HepG2 (cell line): ENCODE measurements around the gene NFAT5. TPM values are rescaled to one million over a fixed set of nuclear protein-coding genes. Genes with fewer than 3 reads are reported as not detected.
A peak's percentile ranks its signal among the peaks of the same experiment; 100 is the strongest.

Source experiments
- ATAC-seq: fragments of 200-7000 bp; cut with Tn5 transposase; 3 replicates; pipeline ENCODE4 v1.9.1; 2020; ENCODE audit warnings: mild to moderate bottlenecking, moderate library complexity
- BruUV-seq: library from RNA; stranded (reverse); fragments of 400-500 nt; replicated peaks from 2 replicates; lab custom pipeline; 2021; lab: Mats Ljungman, UMichigan
- CTCF ChIA-PET: fragments of 300-600 bp; formaldehyde crosslinking; extraction: SDS; loops from one replicate; lab custom pipeline; 2021; ENCODE audit warnings: low total read pairs, inconsistent platforms, low intra/inter-chr PET ratio; lab: Yijun Ruan, JAX
- POLR2A ChIA-PET: fragments of 350-600 bp; sonication (Branson Sonifier 250); formaldehyde crosslinking; loops from one replicate; lab custom pipeline; 2020; ENCODE audit warnings: antibody characterized with exemption, inconsistent platforms; lab: Yijun Ruan, JAX
- DNase-seq: peaks from one replicate; pipeline ENCODE4 v3.0.0-alpha.2; 2015; ENCODE audit warnings: low spot score
- FAIRE-seq: peaks from 3 replicates; lab custom pipeline; 2011; peaks lifted over from hg19 to GRCh38; lab: Jason Lieb, UNC
- H2AFZ ChIP-seq: one replicate; pipeline ENCODE4 v1.6.1; 2011; ENCODE audit warnings: low read length, inconsistent platforms
- H3K27ac ChIP-seq: fragments of 300-600 bp; 3 replicates; pipeline ENCODE4 v1.8.0; 2011; ENCODE audit warnings: mixed run types, mild to moderate bottlenecking, mixed read lengths, low read length, inconsistent platforms; ENCODE audit not compliant: insufficient read depth; ENCODE audit errors: extremely low read length
- H3K27me3 ChIP-seq, 2 experiments: fragments of 200-600 bp in 1 of 2; 2 replicates in 1 of 2; 3 replicates in 1 of 2; pipeline versions ENCODE4 v1.6.0 to v1.8.0; 2011; ENCODE audit warnings: low read length in 2 of 2, mild to moderate bottlenecking in 2 of 2, moderate library complexity in 2 of 2, inconsistent platforms in 1 of 2; ENCODE audit not compliant: insufficient read depth in 2 of 2, control insufficient read depth in 1 of 2
- H3K36me3 ChIP-seq, 2 experiments: fragments of 200-600 bp in 1 of 2; replicated peaks in 1 of 2; 2 replicates in 1 of 2; 3 replicates in 1 of 2; pipeline versions ENCODE4 v1.5.1 to v1.8.0; 2011; ENCODE audit warnings: low read length in 2 of 2, inconsistent platforms in 1 of 2; ENCODE audit not compliant: insufficient read depth in 2 of 2, control insufficient read depth in 1 of 2
- H3K4me1 ChIP-seq: 2 replicates; pipeline ENCODE4 v1.5.1; 2012; ENCODE audit warnings: low read length, inconsistent platforms; ENCODE audit not compliant: insufficient read depth
- H3K4me2 ChIP-seq: 2 replicates; pipeline ENCODE4 v1.6.0; 2011; ENCODE audit warnings: low read depth, low read length, inconsistent platforms
- H3K4me3 ChIP-seq, 3 experiments: fragments of 200-600 bp in 1 of 3; sonication (generic), shearing (Covaris generic) in 1 of 3; replicated peaks in 1 of 3; 2 replicates each; pipeline ENCODE4 v1.5.1; 2011 to 2016; ENCODE audit warnings: low read length in 3 of 3, inconsistent platforms in 2 of 3, low read depth in 2 of 3, mild to moderate bottlenecking in 2 of 3, control low read depth in 1 of 3, mixed read lengths in 1 of 3; ENCODE audit not compliant: insufficient read depth in 1 of 3
- H3K79me2 ChIP-seq: one replicate; pipeline ENCODE4 v1.6.1; 2011; ENCODE audit warnings: low read length, inconsistent platforms; ENCODE audit not compliant: insufficient read depth
- H3K9ac ChIP-seq: 2 replicates; pipeline ENCODE4 v1.6.0; 2011; ENCODE audit warnings: mild to moderate bottlenecking, low read depth, low read length, inconsistent platforms; ENCODE audit not compliant: insufficient read depth
- H3K9me3 ChIP-seq: 2 replicates; pipeline ENCODE4 v1.5.1; 2012; ENCODE audit warnings: mild to moderate bottlenecking, low read length
- H4K20me1 ChIP-seq: 2 replicates; pipeline ENCODE4 v1.6.0; 2011; ENCODE audit warnings: inconsistent platforms, mild to moderate bottlenecking, low read length, moderate library complexity; ENCODE audit not compliant: insufficient read depth
- CEBPZ ChIP-seq: IDR thresholded peaks from 2 replicates; pipeline ENCODE4 v1.6.1; 2012; ENCODE audit warnings: low read length, improper control_type of control experiment
- HES4 ChIP-seq: sonication (generic); formaldehyde crosslinking; IDR thresholded peaks from 2 replicates; pipeline ENCODE4 v1.9.0; 2021; ENCODE audit warnings: mild to moderate bottlenecking, missing genetic modification reagents, borderline replicate concordance
- HMGXB4 ChIP-seq, 2 experiments: sonication (generic) in 1 of 2; formaldehyde crosslinking in 1 of 2; IDR thresholded peaks; 2 replicates each; pipeline versions ENCODE4 v1.4.0 to v1.6.1; 2018 to 2020; ENCODE audit warnings: missing genetic modification reagents in 2 of 2, borderline replicate concordance in 1 of 2, low read depth in 1 of 2, mild to moderate bottlenecking in 1 of 2, missing biosample characterization in 1 of 2
- KMT2B ChIP-seq: IDR thresholded peaks from 2 replicates; pipeline ENCODE4 v1.6.1; 2016; ENCODE audit warnings: missing genetic modification reagents, missing compliant biosample characterization
- SMARCE1 ChIP-seq: fragments of 450-650 bp; IDR thresholded peaks from 2 replicates; pipeline ENCODE4 v1.6.1; 2017; ENCODE audit warnings: borderline replicate concordance
- TBX2 ChIP-seq: sonication (generic); formaldehyde crosslinking; IDR thresholded peaks from 2 replicates; pipeline ENCODE4 v1.5.0; 2020; ENCODE audit warnings: missing genetic modification reagents, mild to moderate bottlenecking, borderline replicate concordance
- TFAP4 ChIP-seq: sonication (generic); IDR thresholded peaks from 2 replicates; pipeline ENCODE4 v1.6.1; 2016; ENCODE audit warnings: low read depth, borderline replicate concordance
- YY1 ChIP-seq: IDR thresholded peaks from 2 replicates; pipeline ENCODE4 v1.6.1; 2011; ENCODE audit warnings: low read length, low read depth, moderate library complexity, mild to moderate bottlenecking; ENCODE audit not compliant: insufficient read depth, insufficient replicate concordance
- ZFP36 ChIP-seq: fragments of 150-350 bp; IDR thresholded peaks from 2 replicates; pipeline ENCODE4 v1.6.1; 2018; ENCODE audit warnings: borderline replicate concordance, low read length, low read depth; ENCODE audit not compliant: partially characterized antibody
- ZNF263 ChIP-seq: sonication (generic); formaldehyde crosslinking; IDR thresholded peaks from 2 replicates; pipeline ENCODE4 v1.4.0; 2020; ENCODE audit warnings: missing genetic modification reagents
- ZNF543 ChIP-seq: sonication (generic); formaldehyde crosslinking; IDR thresholded peaks from 2 replicates; pipeline ENCODE4 v1.4.0; 2020; ENCODE audit warnings: mild to moderate bottlenecking, missing genetic modification reagents
- ZNF784 ChIP-seq: sonication (generic); formaldehyde crosslinking; IDR thresholded peaks from 2 replicates; pipeline ENCODE4 v1.5.1; 2020; ENCODE audit warnings: missing genetic modification reagents, mild to moderate bottlenecking, borderline replicate concordance
- ZSCAN31 ChIP-seq: sonication (generic); formaldehyde crosslinking; IDR thresholded peaks from 2 replicates; pipeline ENCODE4 v1.5.0; 2020; ENCODE audit warnings: low read depth, mild to moderate bottlenecking, missing genetic modification reagents
- WGBS: methylation state at CpG from one replicate; pipeline ENCODE4 v1.1.6; 2017; ENCODE audit warnings: low lambda C conversion rate; 5-methylcytosine and 5-hydroxymethylcytosine counted together
- in situ Hi-C: cut with HindIII; loops from 2 replicates; pipeline ENCODE4 v1.10.0; 2017; ENCODE audit warnings: low pct_unique_long_range_greater_than_20kb; ENCODE audit not compliant: extremely low pct_ligation_motif_present
- intact Hi-C: fragments of 100-400 bp; cut with micrococcal nuclease; formaldehyde crosslinking; loops from one replicate; pipeline ENCODE4 v1.10.0; 2022; ENCODE audit not compliant: unreplicated experiment
- polyA plus RNA-seq, 8 experiments: library from polyadenylated mRNA; depleted of rRNA in 3 of 8; stranded (reverse) in 7 of 8; unstranded in 1 of 8; fragments of >200 nt; fragmentation: Illumina TruSeq in 4 of 8; extraction: Trizol in 4 of 8; gene quantifications; 2 replicates each; pipeline versions ENCODE4 v1.2.1 to v1.2.3, GENCODE V29; 2011 to 2016; ENCODE audit warnings: low read depth in 4 of 8, missing spikeins in 1 of 8, mixed read lengths in 1 of 8; ENCODE audit not compliant: insufficient read depth in 1 of 8
- total RNA-seq, 5 experiments: library from RNA; depleted of rRNA; stranded (reverse); fragments of >200 nt; fragmentation: Illumina TruSeq; extraction: Trizol; gene quantifications; 2 replicates each; pipeline ENCODE4 v1.2.3, GENCODE V29; 2016; ENCODE audit warnings: low read depth in 1 of 5

NFAT5 gene
- total and polyA plus RNA-seq, 2 of the 13 experiments (the other 11 are each of a cell fraction or from before 2014, with no cell fraction given): 20.5 to 54.3 TPM

GRCh38 chr16:69724981-69725479 is 159.3 kb downstream of the NFAT5 start (continued):
- TF ChIP-seq TFAP4 (0 out of 2 replicates have a peak, but pooled peaks have one; percentile 29), ZNF543 (CRISPR knock-in tag) (0 out of 2 replicates have a peak, but pooled peaks have one; percentile 25), ZSCAN31 (CRISPR knock-in tag) (0 out of 2 replicates have a peak, but pooled peaks have one; percentile 38)

- intact Hi-C loops: loop anchor here (1.0 kb wide), 1 partner anchor 29 kb away; the partner anchor contains the start of gene NOB1
- in situ Hi-C loops: no loop called here
- Histone ChIP-seq H3K27me3 (no peaks in the 10 kb centered on the region), H3K9me3 (no peaks in the 10 kb centered on the region), H3K4me3 (peak overlapping the region; percentile 58 to 72 (median 72)), H3K36me3 (peaks cover 2 to 9% of the 10 kb centered on the region in 2 experiments; a peak in 3 of 5 replicates), H3K4me1 (peaks cover 79% of the 10 kb centered on the region), H3K9ac (peak overlapping the region; percentile 83), H2AFZ (no peak overlapping the region), H3K4me2 (peak overlapping the region; percentile 97), H3K79me2 (peaks cover 62% of the 10 kb centered on the region), H4K20me1 (no peaks in the 10 kb centered on the region), H3K27ac (peak overlapping the region; percentile 87)
- ATAC-seq (no peak), FAIRE-seq (no peak), DNase-seq (peak; percentile 28)
- TSS peak; percentile 74 for BruUV-seq
- CTCF ChIA-PET: no interaction called here
- WGBS: 47% methylated on average over 32 of the region's 32 CpGs
- POLR2A ChIA-PET: interaction anchor here (0.8 to 10.0 kb wide), 15 partner anchors 10 to 395 kb away, joined by 3 to 211 read pairs (median 6); partner anchors contain the start of genes NOB1 and WWP2
- TF ChIP-seq TBX2 (CRISPR knock-in tag) (no peak), HES4 (CRISPR knock-in tag) (no peak), KMT2B (no peak), ZNF263 (0 out of 2 replicates have a peak, but pooled peaks have one; percentile 24), YY1 (peak; percentile 15), ZFP36 (no peak), ZNF784 (no peak; the same call in 1 of the 2 replicates), HMGXB4 (CRISPR knock-in tag; IDR thresholded peaks at IDR 0.05; ENCODE audit: borderline replicate concordance in 1 of 2, low read depth in 1 of 2) (peak in 1 of 2 experiments; percentile 35; a peak in 1 of 4 replicates), SMARCE1 (no peak), CEBPZ (no peak)
These were observed 159.9 kb downstream of the NFAT5 start for GRCh38 chr16:69725480-69726312.
